ENCODE results near the gene SGCE. TPM values are rescaled to one million over a fixed set of nuclear protein-coding genes. Genes with fewer than 3 reads are reported as not detected.

The SGCE gene
- total and polyA plus RNA-seq, 8 donors = 9.8 to 38.5 (median 15.8) TPM

GRCh38 chr7:94575646-94576045, 80.3 kb downstream of the SGCE start:
- no peaks in the 10 kb centered on the region for H3K4me1 ChIP-seq
- ATAC-seq (no peak), FAIRE-seq (no peak), DNase-seq (no peak)
- no peaks in the 10 kb centered on the region for H3K9me3 ChIP-seq
- H3K27me3 ChIP-seq = no peaks in the 10 kb centered on the region
- no peak overlapping the region for H3K27ac ChIP-seq
- H3K4me3 ChIP-seq = no peak overlapping the region
- intact Hi-C loops (cut with DNase I) = no loop called here
- TF ChIP-seq CTCF (IDR thresholded peaks at IDR 0.05) = no peak
- H3K36me3 ChIP-seq = no peaks in the 10 kb centered on the region
- WGBS, 2 donors = 96 to 98% methylated on average over 2 of the region's 2 CpGs

- intact Hi-C loops (cut with DNase I) = no loop called here
- ATAC-seq (no peak), DNase-seq (no peak), FAIRE-seq (no peak)
- Histone ChIP-seq H3K9me3 (no peaks in the 10 kb centered on the region), H3K36me3 (no peaks in the 10 kb centered on the region), H3K4me3 (no peak overlapping the region), H3K27me3 (no peaks in the 10 kb centered on the region), H3K27ac (no peak overlapping the region), H3K4me1 (no peaks in the 10 kb centered on the region)
- TF ChIP-seq CTCF (IDR thresholded peaks at IDR 0.05) = no peak
Observed at GRCh38 chr7:94571816-94572215, 84.1 kb downstream of the SGCE start.

GRCh38 chr7:94567396-94567795, 88.5 kb downstream of the SGCE start:
- no peak for TF ChIP-seq CTCF (IDR thresholded peaks at IDR 0.05)
- intact Hi-C loops (cut with DNase I) = no loop called here

GRCh38 chr7:94565247-94565894, 90.6 kb downstream of the SGCE start:
- WGBS, 2 donors = 96% methylated on average over 4 of the region's 4 CpGs
- Histone ChIP-seq H3K4me3 (no peak overlapping the region), H3K36me3 (no peaks in the 10 kb centered on the region), H3K27me3 (no peaks in the 10 kb centered on the region), H3K27ac (no peak overlapping the region), H3K4me1 (no peaks in the 10 kb centered on the region), H3K9me3 (no peaks in the 10 kb centered on the region)
- ATAC-seq (no peak), FAIRE-seq (no peak), DNase-seq (no peak)
- TF ChIP-seq CTCF (IDR thresholded peaks at IDR 0.05) = no peak
- intact Hi-C loops (cut with DNase I) = no loop called here

More at GRCh38 chr7:94567396-94567795, 88.5 kb downstream of the SGCE start:
- ATAC-seq (no peak), DNase-seq (no peak), FAIRE-seq (no peak)
- H3K4me1 ChIP-seq = no peaks in the 10 kb centered on the region
- no peaks in the 10 kb centered on the region for H3K27me3 ChIP-seq
- no peak overlapping the region for H3K4me3 ChIP-seq
- no peak overlapping the region for H3K27ac ChIP-seq
- H3K9me3 ChIP-seq = no peaks in the 10 kb centered on the region
- no peaks in the 10 kb centered on the region for H3K36me3 ChIP-seq

GRCh38 chr7:94562525-94562924, 93.4 kb downstream of the SGCE start:
- ATAC-seq (no peak), FAIRE-seq (no peak), DNase-seq (no peak)
- Histone ChIP-seq H3K36me3 (no peaks in the 10 kb centered on the region), H3K4me1 (no peaks in the 10 kb centered on the region), H3K4me3 (no peak overlapping the region), H3K9me3 (no peaks in the 10 kb centered on the region), H3K27me3 (no peaks in the 10 kb centered on the region), H3K27ac (no peak overlapping the region)
- WGBS, 2 donors = 92 to 95% methylated on average over 3 of the region's 3 CpGs
- intact Hi-C loops (cut with DNase I) = no loop called here
- TF ChIP-seq CTCF (IDR thresholded peaks at IDR 0.05) = no peak
